Activated naive CD4-positive, alpha-beta T cell treated with anti-CD3 and anti-CD28 coated beads, Interleukin-2, amount 50 U/mL, for 24 hours (primary cell): ENCODE measurements around the gene CTRB2.
A peak's percentile ranks its signal among the peaks of the same experiment; 100 is the strongest.

Source experiments
- H3K27ac Mint-ChIP-seq: one replicate; pipeline ENCODE4 v1.8.0; 2021; ENCODE audit warnings: mild to moderate bottlenecking, mixed read lengths
- H3K27me3 Mint-ChIP-seq: one replicate; pipeline ENCODE4 v1.8.0; 2021; ENCODE audit warnings: mixed read lengths
- H3K36me3 Mint-ChIP-seq: one replicate; pipeline ENCODE4 v1.8.0; 2021; ENCODE audit warnings: mixed read lengths
- H3K4me1 Mint-ChIP-seq: one replicate; pipeline ENCODE4 v1.8.0; 2021; ENCODE audit warnings: mixed read lengths
- H3K4me3 Mint-ChIP-seq: one replicate; pipeline ENCODE4 v1.8.0; 2021; ENCODE audit warnings: mild to moderate bottlenecking, mixed read lengths
- H3K9me3 Mint-ChIP-seq: one replicate; pipeline ENCODE4 v1.8.0; 2021; ENCODE audit warnings: mixed read lengths

Gene CTRB2

GRCh38 chr16:75206749-75207451 lies at the start of gene CTRB2:
Gene CTRB2, minus strand, starts transcription at chr16:75207161. Its CDS starts 20 bp downstream, at chr16:75207141.
- Mint-ChIP-seq H3K9me3 (no peaks in the 10 kb centered on the region), H3K27ac (no peak within 1 kb of the TSS), H3K4me3 (no peak within 1 kb of the TSS)

GRCh38 chr16:75256059-75256571 lies 49.2 kb upstream of the CTRB2 start:
- H3K9me3 Mint-ChIP-seq, result no peaks in the 10 kb centered on the region
- H3K27me3 Mint-ChIP-seq, result peaks cover 16% of the 10 kb centered on the region
- H3K27ac Mint-ChIP-seq, result no peak overlapping the region
- H3K36me3 Mint-ChIP-seq, result no peaks in the 10 kb centered on the region
- no peaks in the 10 kb centered on the region for H3K4me1 Mint-ChIP-seq
- H3K4me3 Mint-ChIP-seq, result no peak overlapping the region

More at GRCh38 chr16:75206749-75207451, at the start of gene CTRB2:
- H3K27me3 Mint-ChIP-seq, result no peaks in the 10 kb centered on the region
- H3K4me1 Mint-ChIP-seq, result peaks cover 3% of the 10 kb centered on the region
- H3K36me3 Mint-ChIP-seq, result no peaks in the 10 kb centered on the region

GRCh38 chr16:75254359-75254837 lies 47.4 kb upstream of the CTRB2 start:
- H3K27ac Mint-ChIP-seq, result no peak overlapping the region
- H3K27me3 Mint-ChIP-seq, result peaks cover 20% of the 10 kb centered on the region
- H3K4me3 Mint-ChIP-seq, result no peak overlapping the region

GRCh38 chr16:75252946-75253911 lies 46.3 kb upstream of the CTRB2 start:
- Mint-ChIP-seq H3K9me3 (no peaks in the 10 kb centered on the region), H3K27me3 (peaks cover 20% of the 10 kb centered on the region), H3K27ac (no peak overlapping the region), H3K36me3 (no peaks in the 10 kb centered on the region), H3K4me1 (peaks cover 3% of the 10 kb centered on the region), H3K4me3 (no peak overlapping the region)

More at GRCh38 chr16:75254359-75254837, 47.4 kb upstream of the CTRB2 start:
- peaks cover 3% of the 10 kb centered on the region for H3K4me1 Mint-ChIP-seq
- H3K9me3 Mint-ChIP-seq, result no peaks in the 10 kb centered on the region
- H3K36me3 Mint-ChIP-seq, result no peaks in the 10 kb centered on the region

GRCh38 chr16:75252049-75252864 lies 45.3 kb upstream of the CTRB2 start:
- no peaks in the 10 kb centered on the region for H3K9me3 Mint-ChIP-seq
- peak overlapping the region; percentile 67 for H3K4me3 Mint-ChIP-seq
- H3K4me1 Mint-ChIP-seq, result peaks cover 3% of the 10 kb centered on the region
- H3K27ac Mint-ChIP-seq, result no peak overlapping the region
- H3K27me3 Mint-ChIP-seq, result peaks cover 19% of the 10 kb centered on the region
- no peaks in the 10 kb centered on the region for H3K36me3 Mint-ChIP-seq

- peaks cover 19% of the 10 kb centered on the region for H3K27me3 Mint-ChIP-seq
- H3K9me3 Mint-ChIP-seq, result no peaks in the 10 kb centered on the region
- H3K4me3 Mint-ChIP-seq, result peak within 1 kb of the TSS; percentile 67
- no peak within 1 kb of the TSS for H3K27ac Mint-ChIP-seq
- no peaks in the 10 kb centered on the region for H3K36me3 Mint-ChIP-seq
- peaks cover 3% of the 10 kb centered on the region for H3K4me1 Mint-ChIP-seq
These were observed 44.5 kb upstream of the CTRB2 start, which contains the start of gene BCAR1 for GRCh38 chr16:75251280-75252048. Gene BCAR1, minus strand, starts transcription at chr16:75251624. Its CDS starts 142 bp downstream, at chr16:75251482.

GRCh38 chr16:75250809-75251279 lies 43.9 kb upstream of the CTRB2 start:
- Mint-ChIP-seq H3K27me3 (peaks cover 17% of the 10 kb centered on the region), H3K4me1 (peaks cover 3% of the 10 kb centered on the region), H3K27ac (no peak overlapping the region), H3K36me3 (no peaks in the 10 kb centered on the region), H3K4me3 (peak overlapping the region; percentile 62), H3K9me3 (no peaks in the 10 kb centered on the region)

GRCh38 chr16:75250089-75250808 lies 43.3 kb upstream of the CTRB2 start:
- H3K27me3 Mint-ChIP-seq, result peaks cover 17% of the 10 kb centered on the region
- H3K9me3 Mint-ChIP-seq, result no peaks in the 10 kb centered on the region
- H3K4me3 Mint-ChIP-seq, result peak overlapping the region; percentile 62
- H3K36me3 Mint-ChIP-seq, result no peaks in the 10 kb centered on the region
- H3K4me1 Mint-ChIP-seq, result peaks cover 3% of the 10 kb centered on the region
- no peak overlapping the region for H3K27ac Mint-ChIP-seq

GRCh38 chr16:75249441-75249840 lies 42.5 kb upstream of the CTRB2 start:
- Mint-ChIP-seq H3K27me3 (peaks cover 14% of the 10 kb centered on the region), H3K9me3 (no peaks in the 10 kb centered on the region), H3K4me3 (no peak overlapping the region), H3K27ac (no peak overlapping the region), H3K36me3 (no peaks in the 10 kb centered on the region), H3K4me1 (peaks cover 3% of the 10 kb centered on the region)

- Mint-ChIP-seq H3K27ac (no peak overlapping the region), H3K4me1 (peaks cover 3% of the 10 kb centered on the region), H3K27me3 (peaks cover 11% of the 10 kb centered on the region), H3K36me3 (no peaks in the 10 kb centered on the region), H3K9me3 (no peaks in the 10 kb centered on the region), H3K4me3 (no peak overlapping the region)
These were observed 41.8 kb upstream of the CTRB2 start for GRCh38 chr16:75248536-75249380.

GRCh38 chr16:75248142-75248535 lies 41.2 kb upstream of the CTRB2 start:
- no peak overlapping the region for H3K4me3 Mint-ChIP-seq
- no peaks in the 10 kb centered on the region for H3K36me3 Mint-ChIP-seq
- peaks cover 3% of the 10 kb centered on the region for H3K4me1 Mint-ChIP-seq
- no peaks in the 10 kb centered on the region for H3K9me3 Mint-ChIP-seq
- H3K27ac Mint-ChIP-seq, result no peak overlapping the region
- peaks cover 10% of the 10 kb centered on the region for H3K27me3 Mint-ChIP-seq

- Mint-ChIP-seq H3K27ac (no peak overlapping the region), H3K27me3 (peaks cover 6% of the 10 kb centered on the region), H3K4me3 (no peak overlapping the region), H3K36me3 (no peaks in the 10 kb centered on the region), H3K9me3 (no peaks in the 10 kb centered on the region), H3K4me1 (peaks cover 3% of the 10 kb centered on the region)
These were observed 40.3 kb upstream of the CTRB2 start for GRCh38 chr16:75247249-75247648.
